VCaP (cell line): ENCODE data around the gene USH2A.

Experiments used
- H3K27ac ChIP-seq: fragments of 450-650 bp; 2 replicates; pipeline ENCODE4 v1.5.1; 2017
- CTCF ChIP-seq: fragments of 450-650 bp; conservative IDR thresholded peaks from 2 replicates; pipeline ENCODE4 v1.5.1; 2017; ENCODE audit warnings: mild to moderate bottlenecking, moderate library complexity

USH2A gene

GRCh38 chr1:215807218-215807617, 616.0 kb downstream of the USH2A start:
- no peak for TF ChIP-seq CTCF
- no peak overlapping the region for H3K27ac ChIP-seq

- no peak for TF ChIP-seq CTCF
- no peak overlapping the region for H3K27ac ChIP-seq
Measured at GRCh38 chr1:215797859-215798258, 625.4 kb downstream of the USH2A start.

- no peak overlapping the region for H3K27ac ChIP-seq
- no peak for TF ChIP-seq CTCF
Measured at GRCh38 chr1:215794156-215794555, 629.1 kb downstream of the USH2A start.

- no peak overlapping the region for H3K27ac ChIP-seq
- peak; percentile 68 for TF ChIP-seq CTCF
Measured at GRCh38 chr1:215793180-215793579, 630.1 kb downstream of the USH2A start.

GRCh38 chr1:215792446-215792845, 630.8 kb downstream of the USH2A start:
- H3K27ac ChIP-seq: no peak overlapping the region
- no peak for TF ChIP-seq CTCF

- TF ChIP-seq CTCF: no peak
- H3K27ac ChIP-seq: no peak overlapping the region
Measured at GRCh38 chr1:215789981-215790380, 633.3 kb downstream of the USH2A start.

- TF ChIP-seq CTCF: no peak
- H3K27ac ChIP-seq: no peak overlapping the region
Measured at GRCh38 chr1:215786997-215787396, 636.3 kb downstream of the USH2A start.

- no peak overlapping the region for H3K27ac ChIP-seq
Measured at GRCh38 chr1:215780641-215781040, 642.6 kb downstream of the USH2A start.

More at GRCh38 chr1:215780641-215781040, 642.6 kb downstream of the USH2A start:
- no peak for TF ChIP-seq CTCF
